ENCODE results near the gene ESX1.
"Not testable (repeated sequence)": the region's sequence is repeated elsewhere in the genome, so short reads cannot be mapped to it uniquely, and the experiment has no call there.

The ESX1 gene

DNA sequence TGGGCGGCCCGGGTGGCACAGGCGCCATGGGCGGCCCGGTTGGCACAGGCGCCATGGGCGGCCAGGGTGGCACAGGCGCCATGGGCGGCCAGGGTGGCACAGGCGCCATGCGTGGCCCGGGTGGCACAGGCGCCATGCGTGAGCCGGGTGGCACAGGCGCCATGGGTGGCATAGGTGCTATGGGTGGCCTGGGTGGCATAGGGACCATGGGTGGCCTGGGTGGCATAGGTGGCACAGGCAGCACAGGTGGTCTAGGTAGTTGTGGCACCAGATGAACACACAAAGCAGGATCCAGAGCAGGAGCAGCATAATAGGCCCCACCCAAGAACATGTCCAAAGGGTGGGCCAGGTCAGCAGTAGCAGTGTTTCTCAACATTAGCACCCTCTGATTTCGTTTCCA is 4.3 kb downstream of the ESX1 start:
- TF ChIP-seq, protein P1, sequence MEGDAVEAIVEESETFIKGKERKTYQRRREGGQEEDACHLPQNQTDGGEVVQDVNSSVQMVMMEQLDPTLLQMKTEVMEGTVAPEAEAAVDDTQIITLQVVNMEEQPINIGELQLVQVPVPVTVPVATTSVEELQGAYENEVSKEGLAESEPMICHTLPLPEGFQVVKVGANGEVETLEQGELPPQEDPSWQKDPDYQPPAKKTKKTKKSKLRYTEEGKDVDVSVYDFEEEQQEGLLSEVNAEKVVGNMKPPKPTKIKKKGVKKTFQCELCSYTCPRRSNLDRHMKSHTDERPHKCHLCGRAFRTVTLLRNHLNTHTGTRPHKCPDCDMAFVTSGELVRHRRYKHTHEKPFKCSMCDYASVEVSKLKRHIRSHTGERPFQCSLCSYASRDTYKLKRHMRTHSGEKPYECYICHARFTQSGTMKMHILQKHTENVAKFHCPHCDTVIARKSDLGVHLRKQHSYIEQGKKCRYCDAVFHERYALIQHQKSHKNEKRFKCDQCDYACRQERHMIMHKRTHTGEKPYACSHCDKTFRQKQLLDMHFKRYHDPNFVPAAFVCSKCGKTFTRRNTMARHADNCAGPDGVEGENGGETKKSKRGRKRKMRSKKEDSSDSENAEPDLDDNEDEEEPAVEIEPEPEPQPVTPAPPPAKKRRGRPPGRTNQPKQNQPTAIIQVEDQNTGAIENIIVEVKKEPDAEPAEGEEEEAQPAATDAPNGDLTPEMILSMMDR (IDR thresholded peaks at IDR 0.05; ENCODE audit: low read depth, low read length, missing control alignments) = no peak
- DNase-seq (ENCODE audit: low read depth) = no peak
- H3K4me3 ChIP-seq (ENCODE audit: low read depth, low read length) = no peak overlapping the region

DNA sequence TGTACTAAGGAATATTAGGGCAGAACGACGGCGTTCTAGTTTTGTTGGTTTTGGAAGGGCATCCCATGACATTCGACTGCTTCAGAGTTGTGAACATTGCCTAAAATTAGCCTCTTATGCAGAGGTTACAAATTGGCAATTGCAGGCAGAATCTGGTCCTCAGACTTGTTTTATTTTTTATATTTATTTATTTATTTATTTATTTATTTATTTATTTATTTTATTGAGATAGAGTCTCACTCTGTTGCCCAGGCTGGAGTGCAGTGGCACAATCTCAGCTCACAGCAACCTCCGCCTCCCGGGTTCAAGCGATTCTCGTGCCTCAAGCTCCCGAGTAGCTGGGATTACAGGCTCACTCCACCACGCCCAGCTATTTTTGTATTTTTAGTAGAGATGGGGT is 24.7 kb downstream of the ESX1 start:
- DNase-seq (ENCODE audit: low read depth); H3K4me3 ChIP-seq (ENCODE audit: low read depth, low read length): not testable (repeated sequence)

DNA sequence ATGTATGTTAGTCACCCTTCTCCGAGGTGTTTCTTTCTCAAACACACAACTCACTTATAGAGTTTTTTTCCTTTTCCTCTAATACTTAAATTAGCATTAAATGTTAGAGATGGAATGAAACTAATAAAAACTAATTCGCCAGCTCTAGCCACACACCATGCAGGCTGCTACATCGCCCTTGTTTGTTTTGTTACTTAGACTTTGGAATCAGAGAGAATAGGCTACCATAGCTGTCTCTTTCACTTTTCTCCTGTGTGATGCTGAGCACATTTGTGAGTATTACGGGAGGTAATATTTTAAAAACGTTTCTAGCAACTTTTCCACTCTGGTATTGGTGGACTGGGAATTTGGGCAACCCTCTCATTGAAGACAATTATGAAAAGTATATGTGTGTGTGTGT is 43.5 kb downstream of the ESX1 start:
- DNase-seq (ENCODE audit: low read depth) = no peak
- H3K4me3 ChIP-seq (ENCODE audit: low read depth, low read length) = no peak overlapping the region
- TF ChIP-seq, protein P1 (IDR thresholded peaks at IDR 0.05; ENCODE audit: low read depth, low read length, missing control alignments) = no peak

DNA sequence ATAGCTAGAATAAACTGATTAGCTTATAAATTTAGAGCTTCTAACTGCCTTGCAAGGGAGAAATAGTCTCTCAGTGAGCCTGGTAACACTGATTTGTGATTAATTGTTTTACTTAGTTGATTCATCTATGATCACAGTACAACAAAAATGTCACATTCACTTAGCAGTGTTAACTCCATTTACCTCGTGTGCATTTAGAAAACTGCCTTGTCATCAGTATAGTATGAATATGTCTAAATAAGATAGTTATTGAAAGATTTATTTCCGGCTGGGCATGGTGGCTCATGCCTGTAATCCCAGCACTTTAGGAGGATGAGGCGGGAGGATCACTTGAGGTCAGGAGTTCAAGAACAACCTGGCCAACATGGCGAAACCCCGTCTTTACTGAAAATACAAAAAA is 49.2 kb downstream of the ESX1 start:
- H3K4me3 ChIP-seq (ENCODE audit: low read depth, low read length) = no peak overlapping the region
- no peak for DNase-seq (ENCODE audit: low read depth)
- TF ChIP-seq, protein P1 (IDR thresholded peaks at IDR 0.05; ENCODE audit: low read depth, low read length, missing control alignments) = no peak

Data from GM12864 (cell line).